A549 treated with CORT108297 at 1 μM for 4 hours (cell line): ENCODE results near the gene ZNF775. TPM values are rescaled to one million over a fixed set of nuclear protein-coding genes. Genes with fewer than 3 reads are reported as not detected.

Experiments
- total RNA-seq: library from RNA; stranded (reverse); fragments of 200-300 nt; extraction: Qiagen RNA extraction; gene quantifications from 5 replicates; pipeline ENCODE4 v1.2.3, GENCODE V29; 2022

Gene ZNF775
- total RNA-seq = 4.6 to 7.6 TPM (median 6.5 TPM) in 5 replicates

GRCh38 chr7:150378853-150379440, at the start of gene ZNF775:
Gene ZNF775 (plus strand): TSS chr7:150379330. CDS start chr7:150388471, 9,141 bp downstream.

GRCh38 chr7:150341263-150342120, 37.6 kb upstream of the ZNF775 start, which contains the start of gene RARRES2:
Gene RARRES2 (minus strand): TSS chr7:150341629. CDS start chr7:150340609, 1,020 bp downstream.

GRCh38 chr7:150368096-150368883, 10.8 kb upstream of the ZNF775 start, which contains the start of gene REPIN1:
Gene REPIN1 (plus strand): TSS chr7:150368822. CDS start chr7:150369712, 890 bp downstream.

Other genes starting within 250 kb of the ZNF775 start
- 0.05 to 0.16 TPM (median 0.08 TPM) in 5 replicates for gene LRRC61, start 56.0 kb upstream of the ZNF775 start, total RNA-seq
- 0.17 TPM in 1 of 5 replicates, not detected in the others for gene ACTR3C, start 55.8 kb upstream of the ZNF775 start, total RNA-seq
- gene RARRES2, start 37.7 kb upstream of the ZNF775 start, total RNA-seq = not detected in 5 replicates
- gene REPIN1, start 10.5 kb upstream of the ZNF775 start, total RNA-seq = 66.0 to 97.0 TPM (median 93.6 TPM) in 5 replicates
- not detected in 5 replicates for gene GIMAP8, start 71.3 kb downstream of the ZNF775 start, total RNA-seq
- gene GIMAP7, start 135.5 kb downstream of the ZNF775 start, total RNA-seq = not detected in 5 replicates
- gene GIMAP4, start 188.1 kb downstream of the ZNF775 start, total RNA-seq = not detected in 5 replicates